ENCODE results near the gene NOS1. TPM values are rescaled to one million over a fixed set of nuclear protein-coding genes. Genes with fewer than 3 reads are reported as not detected.

NOS1 gene
- total and polyA plus RNA-seq, 2 of the 8 experiments (the other 6 are each of a cell fraction or from before 2014, with no cell fraction given) = 1.5 to 2.0 TPM

DNA sequence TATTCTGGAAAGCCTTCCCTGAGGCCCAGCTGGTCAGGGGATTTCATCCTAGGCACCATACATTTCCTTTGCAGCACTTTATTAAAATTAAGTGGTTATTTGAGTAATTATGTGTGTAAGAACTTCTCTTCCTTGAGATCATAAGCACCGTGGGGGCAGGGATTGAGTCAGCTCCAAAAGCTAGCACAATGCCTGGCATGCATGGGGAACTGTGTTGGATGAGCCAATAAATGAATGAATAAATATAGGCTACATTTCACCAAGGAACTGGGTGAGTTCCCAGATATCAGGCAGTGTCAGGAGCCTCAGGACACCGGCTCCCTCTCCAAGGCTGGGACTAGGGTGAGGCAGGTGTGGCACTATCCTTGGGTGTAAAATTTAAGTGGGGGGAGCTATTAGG is 88.3 kb downstream of the NOS1 start (continued):
- TF ChIP-seq SAP30 (IDR thresholded peaks at IDR 0.05; ENCODE audit: insufficient read depth, insufficient replicate concordance, low read length) (no peak), SP4 (IDR thresholded peaks at IDR 0.05; ENCODE audit: low read length) (no peak), TCF12 (IDR thresholded peaks at IDR 0.05; ENCODE audit: low read depth, low read length) (no peak)

Data from H1 (cell line).